Stimulated activated CD8-positive, alpha-beta memory T cell treated with anti-CD3 and anti-CD28 coated beads, Interleukin-2, amount 100 ng/mL, for 48 hours (primary cell): ENCODE results near the gene TMEM143.
"Not testable (repeated sequence)": the region's sequence is repeated elsewhere in the genome, so short reads cannot be mapped to it uniquely, and the experiment has no call there.

Source experiments
- DNase-seq, 2 donors: peaks; one replicate each; pipeline ENCODE4 v3.0.0-alpha.2; 2020; ENCODE audit warnings: low read depth in 2 of 2

TMEM143 gene

GRCh38 chr19:48330012-48330681 is 33.6 kb downstream of the TMEM143 start:
- DNase-seq: peak; percentile 67 to 74

- DNase-seq: no peak
Observed at GRCh38 chr19:48329167-48329891, 34.4 kb downstream of the TMEM143 start.

- peak; percentile 61 to 80 for DNase-seq
Observed at GRCh38 chr19:48325265-48325910, 38.4 kb downstream of the TMEM143 start, which contains the start of gene EMP3. Gene EMP3 (plus strand): TSS chr19:48325552. CDS start chr19:48326845, 1,293 bp downstream.

- DNase-seq: peak; percentile 98 to 100
Observed at GRCh38 chr19:48321622-48322591, 41.8 kb downstream of the TMEM143 start.

- DNase-seq: peak; percentile 95 to 97
Observed at GRCh38 chr19:48321372-48321621, 42.4 kb downstream of the TMEM143 start.

- peak; percentile 72 to 77 for DNase-seq
Observed at GRCh38 chr19:48319647-48320541, 43.8 kb downstream of the TMEM143 start.

- no peak for DNase-seq
Observed at GRCh38 chr19:48318286-48318987, 45.3 kb downstream of the TMEM143 start.

- DNase-seq: not testable (repeated sequence)
Observed at GRCh38 chr19:48317708-48317960, 46.1 kb downstream of the TMEM143 start.

- DNase-seq: no peak
Observed at GRCh38 chr19:48315712-48316111, 48.0 kb downstream of the TMEM143 start.

- DNase-seq: no peak
Observed at GRCh38 chr19:48311384-48311783, 52.4 kb downstream of the TMEM143 start.

- no peak for DNase-seq
Observed at GRCh38 chr19:48310227-48310626, 53.5 kb downstream of the TMEM143 start.

GRCh38 chr19:48309731-48310130 is 54.0 kb downstream of the TMEM143 start:
- not testable (repeated sequence) for DNase-seq

GRCh38 chr19:48308631-48309586 is 54.8 kb downstream of the TMEM143 start:
- no peak for DNase-seq

- no peak for DNase-seq
Observed at GRCh38 chr19:48303866-48304265, 59.9 kb downstream of the TMEM143 start.

- no peak for DNase-seq
Observed at GRCh38 chr19:48303367-48303766, 60.4 kb downstream of the TMEM143 start.

GRCh38 chr19:48302600-48302959 is 61.2 kb downstream of the TMEM143 start:
- DNase-seq: no peak

GRCh38 chr19:48301886-48302599 is 61.7 kb downstream of the TMEM143 start:
- DNase-seq: no peak

- DNase-seq: no peak
Observed at GRCh38 chr19:48297975-48298374, 65.8 kb downstream of the TMEM143 start.
